ENCODE data around the gene RNF213.
A peak's percentile ranks its signal among the peaks of the same experiment; 100 is the strongest.
"Not testable (repeated sequence)": the region's sequence is repeated elsewhere in the genome, so short reads cannot be mapped to it uniquely, and the experiment has no call there.

The RNF213 gene

DNA sequence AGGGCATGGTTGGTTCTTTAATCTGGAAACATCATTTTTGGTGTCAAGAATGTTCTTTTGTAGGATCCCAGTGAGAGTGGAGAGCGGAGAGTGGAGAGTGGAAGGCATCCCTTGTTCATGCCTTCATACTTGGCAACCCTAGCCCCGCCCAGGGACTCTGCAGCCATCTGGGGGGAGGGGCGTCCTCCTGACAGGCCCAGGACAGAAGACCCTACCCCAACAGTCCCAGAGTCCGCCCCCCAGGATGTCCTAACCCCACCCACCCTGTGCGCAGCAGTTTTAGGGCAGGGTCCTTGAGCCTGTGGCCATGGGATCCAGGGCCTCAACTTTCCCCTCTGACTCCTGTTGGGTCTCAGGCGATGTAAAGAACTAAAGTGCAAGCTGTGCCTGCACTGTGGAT is 36.0 kb upstream of the RNF213 start:
- no peak for DNase-seq

DNA sequence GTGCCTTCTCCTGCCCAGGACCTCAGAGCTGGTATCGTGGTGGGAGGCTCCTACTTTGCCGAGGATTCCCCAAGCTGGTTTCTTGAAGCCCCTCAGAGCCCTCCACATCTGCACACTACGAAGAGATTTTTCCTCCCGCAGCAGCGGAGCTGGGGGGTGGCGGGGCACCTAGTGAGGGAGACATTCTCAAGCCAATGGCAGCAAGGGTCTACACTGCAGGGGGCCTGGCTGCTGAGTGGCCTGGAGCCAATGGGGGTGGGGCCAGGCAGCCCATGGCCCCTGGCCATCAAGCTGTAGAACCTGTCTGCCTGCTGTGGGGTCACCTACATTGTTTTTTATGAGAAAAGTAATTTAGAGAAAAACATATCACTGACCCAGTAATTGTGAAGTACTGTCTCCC is 35.4 kb upstream of the RNF213 start:
- no peak for DNase-seq

DNA sequence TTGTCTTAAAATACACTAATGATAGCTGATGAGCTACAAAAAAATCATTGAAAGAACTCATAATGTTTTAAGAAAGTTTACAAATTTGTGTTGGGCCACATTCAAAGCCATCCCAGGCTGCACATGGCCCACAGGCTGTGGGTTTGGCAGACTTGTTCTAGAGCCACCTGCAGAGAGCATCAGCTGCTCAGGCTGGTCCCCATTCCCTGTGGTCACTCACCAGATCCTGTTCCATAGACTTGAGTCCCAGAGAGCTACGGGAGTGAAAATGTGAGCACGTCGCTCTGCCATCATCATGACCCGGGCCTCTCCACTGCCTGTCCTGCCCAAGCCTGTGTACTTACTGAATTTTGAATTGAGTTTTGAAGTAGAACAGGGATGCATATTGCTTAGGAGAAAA is 33.5 kb upstream of the RNF213 start:
- DNase-seq: no peak

DNA sequence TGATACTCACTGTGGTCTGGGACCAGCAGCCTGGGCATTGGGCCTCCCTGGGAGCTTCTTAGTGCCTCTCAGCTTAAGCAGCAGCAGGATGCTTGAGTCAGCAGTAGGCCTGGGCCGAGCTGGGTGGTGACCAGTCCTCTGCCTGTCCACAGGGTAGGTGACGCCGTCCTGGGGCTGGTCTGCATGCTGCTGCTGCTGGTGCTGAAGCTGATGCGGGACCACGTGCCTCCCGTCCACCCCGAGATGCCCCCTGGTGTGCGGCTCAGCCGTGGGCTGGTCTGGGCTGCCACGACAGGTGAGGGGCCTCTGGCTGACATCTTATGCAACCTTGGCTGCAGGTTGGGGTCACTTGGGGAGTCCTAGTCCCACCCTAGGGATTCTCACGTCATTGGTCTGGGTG is 33.0 kb upstream of the RNF213 start:
- no peak for DNase-seq

DNA sequence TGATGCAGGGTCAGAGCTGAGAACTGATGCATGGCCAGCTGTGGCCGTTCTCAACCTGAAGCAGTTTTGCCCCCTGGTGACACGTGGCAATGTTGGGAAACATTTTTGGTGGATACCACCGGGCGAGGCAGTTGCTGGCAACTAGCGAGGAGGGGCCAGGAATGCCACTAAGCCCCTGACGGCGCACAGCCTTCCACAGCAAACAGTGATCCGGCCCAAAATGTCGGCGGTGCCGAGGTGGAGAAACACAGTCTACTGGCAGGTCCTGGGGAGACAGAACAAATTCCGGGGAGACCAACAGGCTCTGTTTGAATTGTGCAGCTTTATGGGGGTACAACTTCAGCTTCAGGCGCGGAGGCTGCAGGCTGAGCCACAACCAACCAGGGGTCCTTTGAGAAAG is 32.2 kb upstream of the RNF213 start:
- DNase-seq: no peak

DNA sequence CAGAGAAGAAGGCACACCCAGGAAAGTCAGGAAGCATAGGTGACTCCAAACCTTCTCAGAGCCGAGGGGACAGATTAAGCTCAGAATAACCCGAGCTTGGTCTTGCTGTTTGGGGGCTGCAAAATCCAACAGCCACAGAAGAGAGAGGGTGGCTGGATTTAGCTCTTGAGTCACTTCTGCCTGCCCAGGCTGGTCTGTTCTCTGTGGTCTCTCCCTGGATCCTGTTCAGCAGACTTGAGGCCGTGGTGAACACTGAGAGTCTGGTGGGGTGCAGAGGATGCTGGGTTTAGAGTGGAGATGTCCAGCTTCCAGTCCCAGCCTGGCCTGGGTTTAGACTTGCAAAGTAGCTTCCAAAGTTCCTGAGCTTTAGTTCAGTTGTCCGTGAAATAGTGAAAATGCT is 31.6 kb upstream of the RNF213 start:
- no peak for DNase-seq

DNA sequence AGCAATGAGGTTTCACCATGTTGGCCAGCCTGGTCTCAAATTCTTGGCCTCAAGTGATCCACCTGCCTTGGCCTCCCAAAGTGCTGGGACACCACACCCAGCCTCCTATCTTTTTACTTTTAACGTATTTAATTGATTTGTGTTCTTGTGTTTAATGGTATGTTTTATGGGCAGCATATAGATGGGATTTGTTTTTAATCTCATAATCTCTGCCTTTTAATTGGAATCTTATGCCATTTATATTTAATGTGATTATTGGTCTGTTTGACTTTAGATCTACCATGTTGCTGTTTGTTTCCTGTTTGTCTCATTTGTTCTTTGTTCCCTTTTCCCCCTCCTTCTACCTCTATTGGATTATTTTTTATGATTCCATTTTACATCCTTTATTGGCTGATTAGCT is 28.2 kb upstream of the RNF213 start:
- DNase-seq: no peak

DNA sequence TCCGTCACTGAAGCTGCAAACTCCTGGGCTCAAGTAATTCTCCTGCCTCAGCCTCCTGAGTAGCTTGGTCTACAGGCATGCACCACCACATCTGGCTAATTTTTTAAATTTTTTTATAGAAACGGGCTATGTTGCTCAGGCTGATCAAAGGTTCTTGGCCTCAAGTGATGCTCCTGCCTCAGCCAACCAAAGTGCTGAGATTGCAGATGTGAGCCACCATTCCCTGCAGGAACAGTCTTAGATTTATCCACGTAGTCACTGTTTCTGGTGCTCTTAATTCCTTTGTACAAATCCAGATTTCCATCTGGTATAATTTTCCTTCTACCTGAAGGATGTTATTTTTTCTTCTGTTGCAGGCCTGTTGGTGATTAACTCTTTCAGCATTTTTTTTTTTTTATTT is 27.4 kb upstream of the RNF213 start:
- DNase-seq: no peak

DNA sequence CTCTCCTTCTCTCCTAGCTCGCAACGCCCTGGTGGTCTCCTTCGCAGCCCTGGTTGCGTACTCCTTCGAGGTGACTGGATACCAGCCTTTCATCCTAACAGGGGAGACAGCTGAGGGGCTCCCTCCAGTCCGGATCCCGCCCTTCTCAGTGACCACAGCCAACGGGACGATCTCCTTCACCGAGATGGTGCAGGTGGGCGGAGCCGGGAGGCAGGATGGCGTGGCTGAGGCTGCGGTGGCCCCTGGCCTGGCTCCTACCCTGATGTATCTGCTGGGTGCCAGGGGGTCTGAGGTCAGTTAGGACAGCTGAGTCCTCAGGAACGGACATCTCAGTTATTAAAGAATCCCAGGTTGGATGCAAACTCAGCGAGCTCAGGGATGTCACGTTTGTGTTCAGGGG is 23.7 kb upstream of the RNF213 start:
- no peak for DNase-seq

DNA sequence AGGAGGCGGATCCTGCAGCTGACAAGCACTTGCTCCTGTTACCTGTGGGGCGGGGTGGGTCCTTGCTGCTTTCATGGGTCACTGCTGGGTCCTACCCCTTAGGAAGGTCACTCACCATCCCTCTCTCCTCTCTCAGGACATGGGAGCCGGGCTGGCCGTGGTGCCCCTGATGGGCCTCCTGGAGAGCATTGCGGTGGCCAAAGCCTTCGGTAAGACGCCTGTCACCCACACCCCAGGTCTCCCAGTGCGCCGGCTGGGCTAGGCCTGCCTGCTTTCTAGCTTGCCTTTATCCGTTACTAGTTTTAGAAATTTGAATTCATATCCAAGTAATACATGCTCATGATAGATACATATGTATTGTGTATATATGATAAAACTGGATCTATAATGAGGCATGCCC is 23.3 kb upstream of the RNF213 start:
- no peak for DNase-seq

DNA sequence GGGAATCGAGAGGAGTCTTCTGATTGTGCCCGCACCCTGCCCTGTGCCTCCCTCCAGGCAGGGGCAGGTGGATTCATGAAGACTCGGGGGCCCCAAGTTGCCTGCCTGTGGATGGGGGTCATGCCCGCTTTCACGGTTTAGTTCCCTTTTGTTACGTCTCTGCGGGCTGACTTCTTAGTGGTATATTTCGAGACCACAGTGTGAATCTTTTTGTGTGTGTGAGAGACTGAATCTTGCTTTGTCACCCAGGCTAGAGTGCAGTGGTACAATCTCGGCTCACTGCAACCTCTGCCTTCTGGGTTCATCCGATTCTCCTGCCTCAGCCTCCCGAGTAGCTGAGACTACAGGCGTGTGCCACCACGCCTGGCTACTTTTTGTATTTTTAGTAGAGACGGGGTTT is 18.1 kb upstream of the RNF213 start:
- no peak for DNase-seq

DNA sequence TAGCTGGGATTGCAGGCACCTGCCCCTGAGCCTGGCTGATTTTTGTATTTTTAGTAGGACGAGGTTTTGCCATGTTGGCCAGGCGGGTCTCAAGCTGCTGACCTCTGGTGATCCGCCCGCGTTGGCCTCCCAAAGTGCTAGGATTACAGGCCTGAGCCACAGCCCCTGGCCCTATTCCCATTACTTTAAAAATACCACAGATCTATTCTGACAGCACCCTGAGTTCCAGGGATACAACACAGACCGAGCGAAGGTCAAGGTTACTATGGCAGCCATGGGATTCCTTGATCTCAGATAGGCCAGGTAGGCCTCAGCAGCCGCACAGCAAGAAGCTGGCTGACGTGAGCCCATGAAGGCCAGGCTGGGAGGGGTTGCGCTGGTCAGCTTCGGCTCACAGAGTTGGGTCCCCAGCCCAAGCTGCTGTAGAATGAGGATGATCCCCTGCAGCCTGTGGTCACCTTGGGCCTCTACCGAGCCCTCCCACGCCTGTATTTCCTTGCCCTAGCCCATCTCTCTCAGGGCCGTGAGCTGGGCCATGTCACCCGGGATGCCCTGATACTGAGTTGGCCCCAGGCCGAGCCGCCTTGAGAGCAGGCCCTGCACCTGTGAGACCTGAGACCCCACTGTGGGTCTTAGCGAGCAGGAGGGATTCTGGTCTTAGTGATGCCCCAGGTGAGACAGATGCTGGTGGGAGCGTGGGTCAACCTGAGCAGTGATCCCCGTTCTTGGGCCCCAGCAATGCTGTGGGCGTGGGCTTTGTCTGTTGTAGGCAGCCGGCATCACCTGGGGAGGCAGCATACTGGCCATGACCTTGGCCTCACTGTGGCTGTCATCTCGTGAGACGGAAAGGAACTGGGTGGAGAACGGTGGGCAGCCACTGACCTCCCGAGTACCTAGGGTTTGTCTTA is 16.9 kb upstream of the RNF213 start:
- no peak for DNase-seq

DNA sequence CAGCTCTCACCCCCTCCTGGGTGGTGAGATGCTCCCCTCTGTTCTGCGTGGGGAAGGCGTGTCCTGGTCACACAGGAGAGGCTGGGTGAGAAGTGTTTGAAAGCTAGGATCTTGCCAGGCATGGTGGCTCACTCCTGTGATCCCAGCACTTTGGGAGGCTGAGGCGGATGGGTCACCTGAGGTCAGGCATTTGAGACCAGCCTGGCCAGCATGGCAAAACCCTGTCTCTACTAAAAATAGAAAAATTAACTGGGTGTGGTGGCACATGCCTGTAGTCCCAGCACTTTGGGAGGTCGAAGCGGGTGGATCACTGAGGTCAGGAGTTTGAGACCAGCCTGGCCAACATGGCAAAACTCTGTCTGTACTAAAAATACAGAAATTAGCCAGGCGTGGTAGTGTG is 16.2 kb upstream of the RNF213 start:
- DNase-seq: not testable (repeated sequence)

DNA sequence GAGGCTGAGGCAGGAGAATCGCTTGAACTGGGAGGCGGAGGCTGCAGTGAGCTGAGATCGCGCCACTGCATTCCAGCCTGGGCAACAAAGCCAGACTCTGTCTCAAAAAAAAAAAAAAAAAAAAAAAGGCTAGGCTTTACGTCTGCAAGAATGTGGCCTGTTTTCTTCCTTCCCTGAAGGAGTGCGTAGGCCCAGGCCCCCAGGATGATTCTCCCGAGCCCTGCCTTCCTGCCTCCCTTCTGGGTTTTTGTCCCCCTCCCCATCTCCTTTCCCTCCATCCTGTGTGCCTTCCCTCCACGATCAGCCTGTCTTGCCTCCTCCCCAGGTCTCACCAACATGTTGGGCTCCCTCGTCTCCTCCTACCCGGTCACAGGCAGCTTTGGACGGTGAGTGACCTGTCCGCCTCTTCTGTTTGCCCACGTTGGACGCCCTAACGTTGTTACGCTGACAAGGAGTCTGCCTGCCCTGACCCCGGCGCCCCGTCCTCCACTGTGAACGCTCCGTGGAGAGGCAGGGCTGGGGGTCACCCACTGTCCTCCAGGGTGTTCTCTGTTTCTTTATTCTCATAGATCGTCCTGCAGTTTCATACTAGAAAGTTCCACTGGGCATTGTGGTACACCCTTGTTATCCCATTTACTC is 15.7 kb upstream of the RNF213 start:
- DNase-seq: no peak

DNA sequence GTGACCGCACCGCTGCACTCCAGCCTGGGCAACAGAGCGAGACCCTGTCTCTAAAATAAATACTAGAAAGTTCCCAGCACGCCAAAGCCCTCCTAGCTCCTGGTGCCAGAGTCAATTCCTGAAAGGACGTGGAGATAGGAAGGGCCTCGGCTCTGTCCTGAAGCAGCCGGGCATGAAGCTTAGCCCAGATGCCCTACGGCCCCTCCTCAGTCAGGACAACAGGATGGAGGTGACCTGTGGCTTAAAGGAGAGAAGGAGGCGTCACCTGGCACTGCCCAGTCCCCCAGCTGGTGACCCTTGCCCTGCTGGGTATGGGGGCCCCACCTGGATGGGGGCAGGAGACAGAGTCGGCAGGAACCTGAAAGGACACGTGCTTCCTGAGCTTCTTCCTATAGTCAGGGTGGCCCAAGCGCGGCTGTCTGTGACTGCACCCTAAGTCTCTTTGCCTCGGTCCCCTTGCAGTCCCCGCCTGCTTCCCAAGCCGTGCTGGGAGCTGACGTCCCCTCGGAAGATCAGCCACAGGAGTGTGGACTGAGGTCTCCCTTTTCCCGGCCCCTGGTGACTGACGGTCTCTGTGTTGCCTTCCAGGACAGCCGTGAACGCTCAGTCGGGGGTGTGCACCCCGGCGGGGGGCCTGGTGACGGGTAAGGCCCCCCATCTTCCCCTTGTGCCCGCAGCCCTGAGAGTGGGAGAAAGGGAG is 14.9 kb upstream of the RNF213 start:
- no peak for DNase-seq

DNA sequence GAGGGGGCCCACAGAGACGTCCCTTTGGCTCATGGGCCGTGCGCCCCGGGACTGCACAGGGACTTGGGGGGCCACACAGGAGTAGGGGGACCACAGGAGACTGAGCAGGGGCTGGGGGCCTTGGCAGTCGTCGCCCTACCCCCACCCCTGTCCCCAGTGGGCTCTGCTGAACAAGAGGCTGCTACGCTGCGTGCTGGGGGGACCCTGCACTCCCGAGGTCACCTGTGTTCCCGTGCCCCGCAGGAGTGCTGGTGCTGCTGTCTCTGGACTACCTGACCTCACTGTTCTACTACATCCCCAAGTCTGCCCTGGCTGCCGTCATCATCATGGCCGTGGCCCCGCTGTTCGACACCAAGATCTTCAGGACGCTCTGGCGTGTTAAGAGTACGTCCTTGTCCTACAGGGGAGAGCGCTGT is 14.4 kb upstream of the RNF213 start:
- no peak for DNase-seq

DNA sequence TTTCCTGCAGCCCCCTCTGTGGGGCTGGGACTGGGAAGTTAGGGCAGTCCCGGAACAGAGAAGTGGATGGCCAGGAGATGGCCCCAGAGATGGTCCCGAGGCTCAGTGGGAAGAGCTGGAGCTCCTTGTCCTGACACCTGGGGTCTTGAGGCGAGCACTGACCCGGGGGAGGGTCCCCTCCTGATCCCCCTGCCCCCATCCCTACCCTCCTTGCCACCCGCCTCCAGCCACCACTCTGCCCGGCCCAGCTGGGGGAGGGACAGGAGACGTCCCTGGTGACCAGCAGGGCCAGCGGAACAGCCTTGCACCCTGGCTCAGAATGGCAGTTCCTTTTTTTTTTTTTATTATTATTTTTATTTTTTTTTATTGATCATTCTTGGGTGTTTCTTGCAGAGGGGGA is 13.9 kb upstream of the RNF213 start:
- DNase-seq: no peak

DNA sequence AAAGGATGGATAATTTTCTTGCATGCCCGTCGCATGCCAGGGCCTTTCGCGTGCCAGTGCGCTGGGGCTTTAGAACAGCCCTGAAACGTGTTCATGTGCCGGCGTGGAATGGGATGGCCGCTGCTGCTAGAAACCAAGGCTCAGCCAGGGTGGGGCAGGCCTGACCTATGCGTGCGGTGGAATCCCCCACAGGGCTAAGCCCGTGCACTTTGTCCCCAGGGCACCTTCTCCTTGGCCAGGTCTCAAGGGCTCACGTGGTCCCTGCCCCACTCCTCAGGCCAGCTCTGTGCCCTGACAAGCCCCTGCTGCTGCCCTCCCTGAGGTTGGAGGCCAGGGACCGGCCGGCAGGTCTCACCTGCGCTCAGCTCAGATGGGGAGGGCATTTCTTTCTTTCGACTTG is 13.1 kb upstream of the RNF213 start:
- DNase-seq: no peak

DNA sequence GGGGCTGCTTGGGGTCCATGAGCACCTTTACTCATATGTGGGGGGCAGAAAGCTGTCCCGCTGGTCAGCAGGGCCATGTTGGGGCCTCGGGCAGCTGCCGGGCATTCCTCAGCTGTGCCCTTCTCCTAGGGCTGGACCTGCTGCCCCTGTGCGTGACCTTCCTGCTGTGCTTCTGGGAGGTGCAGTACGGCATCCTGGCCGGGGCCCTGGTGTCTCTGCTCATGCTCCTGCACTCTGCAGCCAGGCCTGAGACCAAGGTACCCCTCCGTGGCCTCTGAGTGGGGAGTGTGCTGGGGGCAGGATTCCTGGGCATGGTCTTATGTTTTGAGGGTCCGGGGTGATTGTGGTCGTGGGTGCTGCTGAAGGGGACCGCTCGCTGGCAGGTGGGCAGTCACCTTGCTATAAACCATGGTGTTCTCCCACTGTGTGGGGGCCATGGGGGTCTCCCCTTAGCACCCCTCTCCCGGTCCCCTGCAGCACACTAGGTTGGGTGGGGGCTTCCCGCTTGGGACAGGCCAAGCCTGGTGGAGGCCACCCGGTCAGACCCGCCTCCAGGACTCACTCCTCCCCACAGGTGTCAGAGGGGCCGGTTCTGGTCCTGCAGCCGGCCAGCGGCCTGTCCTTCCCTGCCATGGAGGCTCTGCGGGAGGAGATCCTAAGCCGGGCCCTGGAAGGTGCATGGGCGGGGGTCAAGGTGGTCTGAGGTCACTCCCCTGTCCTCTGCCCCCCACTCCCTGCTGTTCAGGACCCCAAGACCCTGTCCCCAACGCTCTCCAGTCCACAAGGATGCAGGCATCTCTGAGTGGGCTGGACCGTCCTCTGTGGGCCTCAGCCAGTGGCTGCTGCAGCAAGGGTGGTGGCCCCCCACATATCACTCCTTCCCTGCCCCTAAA is 12.4 kb upstream of the RNF213 start:
- no peak for DNase-seq

DNA sequence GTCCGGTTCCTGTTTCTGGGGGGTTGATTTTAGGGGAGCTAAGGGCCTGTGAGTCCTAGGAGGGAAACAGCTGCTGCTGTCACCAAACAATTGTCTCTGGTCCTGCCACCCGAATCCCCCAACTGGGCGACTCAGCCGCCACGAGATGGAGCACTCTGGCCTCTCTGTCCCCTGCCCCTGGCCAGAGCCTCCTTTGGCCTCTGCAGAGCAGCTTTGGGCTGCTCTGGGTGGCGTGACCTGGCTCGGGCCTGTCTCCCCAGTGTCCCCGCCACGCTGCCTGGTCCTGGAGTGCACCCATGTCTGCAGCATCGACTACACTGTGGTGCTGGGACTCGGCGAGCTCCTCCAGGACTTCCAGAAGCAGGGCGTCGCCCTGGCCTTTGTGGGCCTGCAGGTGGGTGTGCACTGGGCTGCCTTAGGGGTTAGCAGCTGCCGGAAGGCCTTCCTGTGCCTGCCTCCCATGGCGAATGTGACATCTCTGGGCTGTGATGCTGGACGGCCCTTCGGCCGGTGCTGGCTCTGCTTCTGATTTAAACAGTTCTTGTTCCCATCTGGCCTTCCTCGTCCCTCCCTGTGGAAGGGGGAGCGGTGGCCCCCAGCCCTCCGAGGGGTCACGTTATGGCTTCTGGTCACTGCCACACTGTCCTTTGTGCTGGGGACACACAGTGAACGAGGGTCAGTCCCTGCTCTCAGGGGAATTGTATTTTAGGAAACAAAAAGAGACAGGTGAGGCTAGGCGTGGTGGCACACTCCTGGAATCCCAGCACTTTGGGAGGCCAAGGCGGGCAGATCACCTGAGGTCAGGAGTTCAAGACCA is 11.6 kb upstream of the RNF213 start:
- DNase-seq: no peak

DNA sequence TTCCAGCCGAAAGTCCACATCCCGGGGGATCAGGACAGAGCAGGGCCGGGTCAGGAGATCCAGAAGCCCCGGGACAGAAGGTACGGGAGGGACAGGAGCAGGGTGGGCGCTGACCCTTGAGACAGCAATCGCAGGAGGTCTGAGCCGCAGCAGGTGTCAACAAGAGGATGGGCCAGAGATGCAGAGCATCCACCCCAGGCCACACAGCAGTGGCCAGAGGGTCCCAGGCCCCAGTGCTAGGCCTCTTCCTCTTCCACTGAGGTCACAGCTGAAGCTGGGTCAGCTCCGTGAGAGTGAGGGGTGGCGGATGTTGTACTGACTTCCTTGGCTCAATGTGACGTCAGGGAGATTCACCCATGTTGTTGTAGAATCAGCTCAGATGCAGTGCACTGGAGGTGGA is 8.7 kb upstream of the RNF213 start:
- DNase-seq: no peak

DNA sequence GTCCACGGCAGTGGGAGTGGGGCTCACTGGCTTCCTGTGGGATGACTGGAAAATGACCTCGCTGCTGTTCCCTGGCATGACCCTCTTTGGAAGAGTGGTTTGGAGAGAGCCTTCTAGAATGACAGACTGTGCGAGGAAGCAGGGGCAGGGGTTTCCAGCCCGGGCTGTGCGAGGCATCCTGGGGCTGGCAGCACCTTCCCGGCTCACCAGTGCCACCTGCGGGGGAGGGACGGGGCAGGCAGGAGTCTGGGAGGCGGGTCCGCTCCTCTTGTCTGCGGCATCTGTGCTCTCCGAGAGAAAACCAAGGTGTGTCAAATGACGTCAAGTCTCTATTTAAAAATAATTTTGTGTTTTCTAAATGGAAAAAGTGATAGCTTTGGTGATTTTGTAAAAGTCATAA is 7.8 kb upstream of the RNF213 start:
- peak; percentile 61 to 92 (median 78) for DNase-seq

Data from T-helper 2 cell (primary cell).